Dendritic cell treated with granulocyte-macrophage colony-stimulating factor and Interleukin-4, amounts not matched to agents 40 ng/mL and 50 ng/mL, for 4 days (primary cell): Measurements from ENCODE around the gene SOX13.
"Not testable (repeated sequence)": the region's sequence is repeated elsewhere in the genome, so short reads cannot be mapped to it uniquely, and the experiment has no call there.

Source experiments
- H3K27ac Mint-ChIP-seq: one replicate; pipeline ENCODE4 v1.8.0; 2022; ENCODE audit warnings: mild to moderate bottlenecking, mixed read lengths
- H3K27me3 Mint-ChIP-seq: one replicate; pipeline ENCODE4 v1.8.0; 2022; ENCODE audit warnings: mild to moderate bottlenecking, mixed read lengths
- H3K36me3 Mint-ChIP-seq: one replicate; pipeline ENCODE4 v1.8.0; 2022; ENCODE audit warnings: low read depth, mixed read lengths
- H3K4me1 Mint-ChIP-seq: one replicate; pipeline ENCODE4 v1.8.0; 2022; ENCODE audit warnings: low read depth, mixed read lengths
- H3K4me3 Mint-ChIP-seq: one replicate; pipeline ENCODE4 v1.8.0; 2022; ENCODE audit warnings: mild to moderate bottlenecking, moderate library complexity, mixed read lengths
- H3K9me3 Mint-ChIP-seq: one replicate; pipeline ENCODE4 v1.8.0; 2022; ENCODE audit warnings: mixed read lengths
- intact Hi-C: fragments of 100-400 bp; cut with micrococcal nuclease; formaldehyde crosslinking; loops from one replicate; pipeline ENCODE4 v1.15.0; 2022

The SOX13 gene

DNA sequence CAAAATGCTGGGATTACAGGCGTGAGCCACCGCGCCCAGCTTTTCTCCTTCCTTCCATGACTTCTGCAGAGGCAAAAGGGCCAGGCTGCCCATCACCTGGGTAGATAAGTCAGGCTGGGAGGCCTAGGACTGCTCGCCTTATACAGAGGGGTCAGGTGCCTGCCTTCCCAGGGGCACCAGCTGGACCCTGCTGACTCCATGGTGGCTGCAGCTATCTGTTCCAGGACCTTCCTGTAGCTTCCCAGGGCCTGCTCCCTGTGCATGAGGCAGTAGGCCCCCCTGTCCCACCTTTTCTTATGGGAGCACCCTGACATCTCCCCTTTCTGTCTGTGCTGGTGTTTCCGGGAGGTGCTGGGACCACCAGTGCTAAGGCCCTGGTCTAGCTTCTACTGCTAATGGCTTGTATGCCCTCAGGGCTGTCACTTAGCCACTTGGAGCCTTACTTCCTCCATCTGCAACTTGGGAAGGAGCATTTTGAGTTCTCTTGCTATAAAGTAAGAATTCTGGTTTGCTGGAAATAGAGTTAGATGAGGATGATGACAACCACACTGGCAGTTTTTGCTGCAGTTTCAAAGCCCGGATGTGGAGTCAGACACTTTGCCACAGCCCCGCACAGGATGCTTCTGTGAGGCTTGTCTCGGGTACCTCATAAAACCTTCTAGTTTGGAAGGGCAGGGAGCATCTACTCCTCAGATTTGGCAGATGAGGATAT lies 14.4 kb downstream of the SOX13 start:
- peaks cover 4% of the 10 kb centered on the region for H3K27me3 Mint-ChIP-seq
- H3K36me3 Mint-ChIP-seq: no peaks in the 10 kb centered on the region
- no peak overlapping the region for H3K27ac Mint-ChIP-seq
- H3K4me1 Mint-ChIP-seq: no peaks in the 10 kb centered on the region
- intact Hi-C loops: no loop called here
- H3K9me3 Mint-ChIP-seq: no peaks in the 10 kb centered on the region
- no peak overlapping the region for H3K4me3 Mint-ChIP-seq

DNA sequence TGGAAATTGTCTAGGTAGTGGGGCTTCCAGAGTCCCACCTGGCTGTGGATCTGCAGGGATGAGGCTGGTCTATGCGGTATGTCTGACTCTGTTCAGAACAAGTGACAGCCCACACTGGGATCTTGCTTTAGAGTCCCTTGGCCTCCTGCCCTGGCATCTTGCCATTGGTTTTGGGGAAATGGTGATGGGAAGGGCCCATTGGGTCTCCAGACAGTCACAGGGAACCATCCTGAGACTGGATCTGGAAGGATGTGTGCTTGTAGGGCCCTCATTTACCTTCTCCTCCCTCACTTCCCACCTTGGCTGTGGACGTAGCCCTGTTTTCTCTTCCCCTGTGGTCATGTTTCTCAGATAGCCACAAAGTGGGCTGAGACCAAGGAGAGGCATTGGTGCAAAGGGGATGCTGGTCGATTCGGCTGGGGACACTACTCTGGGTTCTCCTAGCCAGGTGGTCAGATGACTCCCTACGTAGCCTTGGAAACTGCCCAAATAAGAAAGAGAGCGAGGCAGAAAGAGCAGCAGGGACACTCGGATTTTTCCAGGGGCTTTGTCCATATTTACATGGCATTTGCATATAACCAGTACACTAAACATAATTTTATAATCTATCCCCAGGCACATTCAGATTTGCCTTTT lies 15.1 kb downstream of the SOX13 start:
- H3K4me3 Mint-ChIP-seq: no peak overlapping the region

DNA sequence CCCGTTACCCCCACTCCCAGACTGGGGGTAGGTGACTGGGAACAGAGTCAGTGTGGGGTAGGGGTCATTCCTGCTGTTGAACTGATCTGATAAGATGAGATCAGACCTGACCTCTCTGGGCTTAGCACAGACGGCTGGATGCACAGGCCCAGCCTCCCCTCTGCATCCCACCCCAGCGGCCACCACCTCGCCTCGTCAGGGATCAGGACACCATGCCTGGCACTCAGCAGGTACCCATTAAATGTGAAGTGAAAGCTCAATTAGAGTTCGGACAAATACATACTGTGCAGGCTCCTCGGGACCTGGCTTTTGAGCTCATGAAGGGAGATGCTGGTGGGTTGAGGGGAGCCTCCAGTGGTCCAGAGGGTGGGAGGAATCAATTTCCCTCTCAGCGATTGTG lies 15.7 kb downstream of the SOX13 start:
- no peaks in the 10 kb centered on the region for H3K9me3 Mint-ChIP-seq
- no peaks in the 10 kb centered on the region for H3K4me1 Mint-ChIP-seq
- H3K4me3 Mint-ChIP-seq: no peak overlapping the region
- peaks cover 2% of the 10 kb centered on the region for H3K27me3 Mint-ChIP-seq
- H3K36me3 Mint-ChIP-seq: no peaks in the 10 kb centered on the region
- no peak overlapping the region for H3K27ac Mint-ChIP-seq
- intact Hi-C loops: no loop called here

More for the DNA sequence above, 15.1 kb downstream of the SOX13 start:
- Mint-ChIP-seq H3K27ac (no peak overlapping the region), H3K27me3 (peaks cover 2% of the 10 kb centered on the region), H3K9me3 (no peaks in the 10 kb centered on the region), H3K36me3 (no peaks in the 10 kb centered on the region), H3K4me1 (no peaks in the 10 kb centered on the region)
- intact Hi-C loops: no loop called here

DNA sequence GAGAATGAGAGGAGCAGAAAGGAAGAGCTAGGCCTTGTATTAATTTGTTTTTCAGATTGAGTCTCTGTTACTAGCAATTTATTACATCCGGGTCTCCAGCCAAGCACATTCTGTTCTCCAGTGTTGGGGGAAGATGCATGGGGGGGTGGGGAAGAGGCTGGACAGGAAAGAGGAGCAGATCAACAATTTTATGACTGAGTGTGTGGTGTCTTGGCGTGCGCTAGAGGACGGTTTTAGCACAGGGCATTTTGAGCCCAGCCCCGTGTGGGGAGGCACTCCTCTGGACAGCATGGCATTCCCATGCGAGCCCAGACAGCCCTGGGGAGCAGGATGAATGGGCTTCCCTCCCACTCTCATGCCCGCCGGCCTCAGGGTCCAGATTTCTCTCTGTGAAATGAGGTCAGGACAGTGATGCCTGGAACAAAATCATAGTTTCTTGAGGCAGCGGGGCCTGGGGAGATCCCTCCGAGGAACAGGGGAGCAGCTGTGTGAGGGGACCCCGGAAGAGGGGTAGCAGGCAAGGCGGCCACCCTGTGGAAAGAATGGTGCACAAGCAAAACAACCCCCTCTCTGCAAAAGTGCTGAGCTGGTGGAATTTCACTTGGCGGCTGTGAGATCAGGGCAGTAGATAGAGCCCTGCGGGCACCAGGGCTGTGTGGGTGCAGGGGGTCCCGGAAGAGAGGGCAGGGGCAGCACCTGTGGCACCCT lies 16.3 kb downstream of the SOX13 start:
- H3K36me3 Mint-ChIP-seq: no peaks in the 10 kb centered on the region
- H3K4me1 Mint-ChIP-seq: no peaks in the 10 kb centered on the region
- peaks cover 2% of the 10 kb centered on the region for H3K27me3 Mint-ChIP-seq
- intact Hi-C loops: no loop called here
- no peaks in the 10 kb centered on the region for H3K9me3 Mint-ChIP-seq
- H3K27ac Mint-ChIP-seq: no peak overlapping the region
- no peak overlapping the region for H3K4me3 Mint-ChIP-seq

DNA sequence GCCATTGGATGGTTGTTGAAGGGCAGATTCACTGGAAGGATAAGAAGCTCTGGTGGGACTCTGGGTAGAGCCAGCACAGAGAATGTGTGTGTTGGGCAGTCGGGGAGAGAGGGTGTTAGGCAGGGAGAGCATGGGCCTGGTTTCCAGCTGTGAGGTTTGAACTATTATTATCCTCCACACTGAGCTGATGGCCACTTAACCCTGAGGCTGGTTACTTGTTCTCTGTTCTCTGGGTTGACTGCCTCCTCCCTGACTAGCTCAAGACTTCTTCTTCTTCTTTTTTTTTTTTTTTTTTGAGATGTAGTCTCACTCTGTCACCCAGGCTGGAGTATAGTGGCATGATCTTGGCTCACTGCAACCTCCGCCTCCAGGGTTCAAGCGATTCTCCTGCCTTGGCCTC lies 17.2 kb downstream of the SOX13 start:
- H3K27me3 Mint-ChIP-seq, H3K27ac Mint-ChIP-seq, H3K4me3 Mint-ChIP-seq, intact Hi-C loops, H3K9me3 Mint-ChIP-seq, H3K4me1 Mint-ChIP-seq, H3K36me3 Mint-ChIP-seq: not testable (repeated sequence)

DNA sequence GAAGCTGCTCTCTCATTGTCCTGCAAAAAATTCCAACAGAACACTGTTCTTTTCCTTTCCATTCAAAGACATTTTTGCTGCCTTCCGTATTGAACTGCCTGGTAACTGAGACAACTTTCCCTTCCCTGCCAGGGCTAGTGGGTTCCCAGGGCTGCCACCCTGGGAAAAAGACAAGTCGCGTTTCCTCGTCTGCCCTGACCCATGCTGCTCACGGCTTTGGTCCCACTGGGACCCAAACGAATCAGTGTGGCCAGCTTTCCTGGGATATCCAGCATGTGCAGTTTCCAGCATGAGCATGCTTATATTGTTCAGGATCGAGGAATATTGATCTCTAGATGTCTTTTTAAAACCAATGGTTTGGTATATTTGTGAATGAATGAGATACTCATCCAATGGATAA lies 18.2 kb downstream of the SOX13 start:
- H3K4me3 Mint-ChIP-seq: no peak overlapping the region
- H3K36me3 Mint-ChIP-seq: no peaks in the 10 kb centered on the region
- H3K27me3 Mint-ChIP-seq: peaks cover 4% of the 10 kb centered on the region
- H3K4me1 Mint-ChIP-seq: no peaks in the 10 kb centered on the region
- no peak overlapping the region for H3K27ac Mint-ChIP-seq
- intact Hi-C loops: no loop called here
- no peaks in the 10 kb centered on the region for H3K9me3 Mint-ChIP-seq

DNA sequence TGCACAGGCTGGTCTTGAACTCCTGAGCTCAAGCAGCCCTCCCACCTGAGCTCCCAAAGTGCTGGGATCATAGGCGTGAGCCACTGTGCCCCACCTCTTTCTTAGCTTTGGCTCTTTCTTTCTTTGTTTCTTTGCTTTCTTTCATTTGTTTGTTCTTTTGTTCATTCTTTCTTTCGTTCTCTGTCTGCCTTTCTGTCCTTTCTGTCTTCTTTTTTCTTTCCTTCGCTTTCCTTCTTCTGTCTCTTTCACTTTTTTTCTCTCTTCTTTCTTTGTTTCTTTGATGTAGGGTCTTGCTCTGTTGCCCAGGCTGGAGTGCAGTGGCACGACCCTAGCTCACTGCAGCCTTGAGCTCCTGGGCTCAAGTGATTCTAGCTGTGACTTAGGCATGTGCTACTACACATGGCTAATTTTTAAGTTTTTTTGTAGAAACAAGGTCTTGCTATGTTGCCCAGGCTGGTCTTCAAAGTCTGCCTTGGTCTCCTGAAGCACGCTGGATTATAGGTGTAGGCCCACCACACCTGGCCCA lies 18.9 kb downstream of the SOX13 start:
- intact Hi-C loops: no loop called here
- Mint-ChIP-seq H3K4me1 (no peaks in the 10 kb centered on the region), H3K4me3 (no peak overlapping the region), H3K9me3 (no peaks in the 10 kb centered on the region), H3K27me3 (peaks cover 4% of the 10 kb centered on the region), H3K27ac (no peak overlapping the region), H3K36me3 (no peaks in the 10 kb centered on the region)

DNA sequence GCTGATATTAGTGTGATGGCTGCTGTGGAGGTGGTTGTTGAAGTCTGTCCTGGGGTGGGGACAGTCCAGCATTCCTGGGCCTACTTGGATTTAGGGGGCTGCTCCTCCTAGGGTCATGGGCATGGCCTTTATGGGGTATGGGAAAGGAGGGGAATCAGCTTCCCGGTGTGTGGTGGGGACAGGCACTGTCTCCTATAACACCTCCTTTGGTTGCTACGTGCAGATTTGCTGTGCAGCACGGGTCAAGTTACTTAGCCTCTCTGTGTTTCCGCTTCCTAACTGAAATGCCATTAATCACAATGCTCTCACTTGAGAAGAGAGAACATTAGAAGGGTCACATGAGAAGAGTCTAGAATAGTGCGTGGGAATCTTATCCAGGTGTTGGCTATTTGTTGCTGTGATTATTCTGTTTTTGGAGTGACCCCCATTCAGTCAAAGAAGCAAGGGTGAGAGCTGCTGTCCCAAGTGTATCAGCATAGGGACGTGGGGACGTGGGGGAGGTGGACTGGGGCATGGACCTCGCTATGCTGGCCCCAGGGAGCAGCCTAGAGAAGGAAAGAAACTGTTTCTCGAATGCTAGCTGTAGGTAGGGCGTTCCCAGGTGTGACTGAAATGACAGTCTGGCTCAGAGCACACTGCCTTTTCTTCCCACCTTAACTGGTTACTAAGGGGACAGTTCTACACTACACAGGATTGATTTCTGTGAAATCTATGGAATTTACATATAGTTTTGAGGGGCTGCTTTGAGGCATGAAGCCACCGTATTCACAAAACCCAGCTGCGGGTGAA lies 19.9 kb downstream of the SOX13 start:
- H3K4me1 Mint-ChIP-seq: no peaks in the 10 kb centered on the region
- H3K27me3 Mint-ChIP-seq: peaks cover 6% of the 10 kb centered on the region
- H3K9me3 Mint-ChIP-seq: no peaks in the 10 kb centered on the region
- no peak overlapping the region for H3K27ac Mint-ChIP-seq
- no peaks in the 10 kb centered on the region for H3K36me3 Mint-ChIP-seq
- no peak overlapping the region for H3K4me3 Mint-ChIP-seq
- intact Hi-C loops: no loop called here

DNA sequence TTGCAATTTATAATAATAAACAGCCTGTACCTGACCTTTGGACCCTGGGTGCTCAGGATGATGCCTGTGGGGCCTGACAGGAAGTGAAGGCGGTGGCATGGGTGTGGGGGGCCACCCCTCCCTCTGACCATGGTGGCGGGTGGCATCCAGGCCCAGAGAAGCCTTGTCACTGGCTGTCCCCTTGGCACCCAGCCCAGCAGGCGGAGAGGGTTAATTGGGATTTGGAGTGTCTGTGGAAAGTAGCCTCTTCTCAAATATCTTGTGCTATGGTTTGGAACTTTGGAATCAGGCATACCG lies 20.5 kb downstream of the SOX13 start:
- intact Hi-C loops: no loop called here
- Mint-ChIP-seq H3K27ac (no peak overlapping the region), H3K36me3 (no peaks in the 10 kb centered on the region), H3K4me3 (no peak overlapping the region), H3K4me1 (no peaks in the 10 kb centered on the region), H3K27me3 (peaks cover 6% of the 10 kb centered on the region), H3K9me3 (no peaks in the 10 kb centered on the region)

DNA sequence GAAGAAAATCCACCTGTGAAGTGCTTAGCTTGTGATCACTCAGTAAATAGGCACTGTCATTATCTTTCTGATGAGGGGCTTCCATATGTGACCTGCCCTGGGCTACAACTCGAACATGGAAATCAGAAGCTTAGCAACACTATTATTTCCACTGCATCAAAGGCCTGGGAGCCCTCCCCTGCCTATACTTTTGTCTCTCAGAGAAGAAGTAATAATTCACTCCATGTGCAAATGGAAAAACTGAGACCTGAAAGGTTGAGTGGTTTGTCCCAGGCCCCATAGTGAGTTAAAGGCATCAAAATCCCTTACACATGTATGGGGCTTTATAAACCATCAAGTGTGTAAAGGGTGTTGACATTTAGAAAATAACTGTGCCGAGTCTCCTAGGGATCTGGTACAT lies 20.9 kb downstream of the SOX13 start:
- H3K4me1 Mint-ChIP-seq: no peaks in the 10 kb centered on the region
- H3K4me3 Mint-ChIP-seq: no peak overlapping the region
- intact Hi-C loops: no loop called here
- H3K27me3 Mint-ChIP-seq: peaks cover 6% of the 10 kb centered on the region
- no peak overlapping the region for H3K27ac Mint-ChIP-seq
- H3K9me3 Mint-ChIP-seq: no peaks in the 10 kb centered on the region
- H3K36me3 Mint-ChIP-seq: no peaks in the 10 kb centered on the region

DNA sequence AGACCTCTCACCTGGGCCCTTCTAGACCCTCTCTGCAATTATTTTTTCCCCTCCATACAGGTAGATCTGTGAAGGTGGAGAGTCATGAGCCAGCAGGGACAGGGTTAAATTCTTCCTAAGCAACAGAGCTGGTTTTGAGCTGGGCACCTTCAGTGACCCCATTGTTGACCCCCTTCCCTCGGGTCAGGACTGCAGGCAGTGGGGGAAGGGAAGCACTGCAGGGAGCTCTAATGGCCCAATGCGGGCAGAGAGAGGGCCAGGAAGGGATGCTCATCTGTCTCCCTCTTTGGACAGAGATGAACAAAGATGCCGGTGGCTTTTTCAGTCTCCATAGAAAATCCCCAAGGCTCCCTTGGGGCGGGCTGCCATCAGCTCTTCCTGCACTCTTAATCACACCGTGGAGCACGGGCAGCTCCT lies 21.4 kb downstream of the SOX13 start:
- Mint-ChIP-seq H3K9me3 (no peaks in the 10 kb centered on the region), H3K36me3 (no peaks in the 10 kb centered on the region), H3K4me3 (no peak overlapping the region), H3K4me1 (no peaks in the 10 kb centered on the region), H3K27ac (no peak overlapping the region), H3K27me3 (peaks cover 6% of the 10 kb centered on the region)
- intact Hi-C loops: no loop called here

DNA sequence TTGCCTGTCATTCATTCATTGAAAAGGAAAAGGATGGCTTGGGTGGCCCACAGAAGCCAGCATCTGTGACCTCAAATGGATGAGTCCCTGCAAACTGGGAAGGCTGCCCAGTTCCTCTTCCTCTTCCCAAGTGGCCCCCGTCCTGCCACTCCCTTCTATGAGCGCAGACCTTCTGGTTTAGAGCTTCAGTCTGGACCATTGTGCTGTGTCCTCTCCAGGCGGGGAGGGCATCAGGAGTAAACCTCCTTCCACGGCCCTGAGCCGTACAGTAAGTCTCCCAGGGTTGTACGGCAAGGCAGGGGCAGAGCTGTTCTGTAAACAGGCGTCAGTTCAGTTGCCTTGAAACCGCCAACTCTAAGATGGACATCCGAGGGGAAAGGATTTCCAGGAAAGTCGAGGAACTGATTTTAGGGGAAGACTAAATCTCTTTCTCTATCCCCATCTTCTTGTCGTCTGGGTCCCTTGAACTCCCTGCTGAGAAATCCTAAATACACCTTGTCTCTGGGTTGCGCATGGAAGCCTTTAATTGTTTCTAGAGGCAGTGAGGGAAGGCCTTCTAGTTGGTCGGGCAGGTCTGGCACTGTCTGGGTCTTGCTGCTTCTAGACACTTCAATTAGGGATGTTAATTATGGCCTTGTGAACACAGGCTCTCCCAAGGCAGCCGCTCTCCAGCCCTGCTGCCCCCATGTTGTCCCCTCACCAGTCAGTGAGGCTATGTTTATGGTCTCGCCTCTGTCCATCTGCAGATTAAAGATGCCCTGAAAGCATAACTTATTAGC lies 22.1 kb downstream of the SOX13 start:
- no peak overlapping the region for H3K4me3 Mint-ChIP-seq
- no peak overlapping the region for H3K27ac Mint-ChIP-seq
- intact Hi-C loops: no loop called here
- H3K27me3 Mint-ChIP-seq: peaks cover 6% of the 10 kb centered on the region
- H3K9me3 Mint-ChIP-seq: no peaks in the 10 kb centered on the region
- H3K36me3 Mint-ChIP-seq: no peaks in the 10 kb centered on the region
- H3K4me1 Mint-ChIP-seq: no peaks in the 10 kb centered on the region

DNA sequence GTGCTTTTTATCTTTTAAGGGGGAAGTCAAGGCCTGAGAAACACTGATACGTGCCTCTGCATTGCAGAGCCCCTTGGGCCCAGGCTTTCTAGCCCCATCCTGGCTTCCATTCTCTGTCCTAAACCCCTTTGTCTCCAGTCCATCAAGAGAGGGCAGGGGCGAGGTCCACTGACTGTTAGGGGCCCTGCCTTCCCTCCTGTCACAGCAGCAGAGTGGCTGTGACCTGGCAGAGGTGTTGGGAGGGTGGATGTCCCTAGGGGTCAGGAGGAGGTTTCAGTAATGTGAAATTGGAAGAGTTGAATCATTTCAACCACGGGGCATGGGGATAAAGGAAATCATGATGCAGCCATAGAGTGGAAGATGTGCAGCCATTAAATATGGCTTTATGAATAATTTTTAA lies 24.0 kb downstream of the SOX13 start:
- no peaks in the 10 kb centered on the region for H3K36me3 Mint-ChIP-seq
- H3K4me3 Mint-ChIP-seq: no peak overlapping the region
- no peaks in the 10 kb centered on the region for H3K9me3 Mint-ChIP-seq
- H3K4me1 Mint-ChIP-seq: no peaks in the 10 kb centered on the region
- intact Hi-C loops: no loop called here
- H3K27ac Mint-ChIP-seq: no peak overlapping the region
- H3K27me3 Mint-ChIP-seq: peaks cover 14% of the 10 kb centered on the region
